Measurements from ENCODE around the gene ZFP36.

DNA sequence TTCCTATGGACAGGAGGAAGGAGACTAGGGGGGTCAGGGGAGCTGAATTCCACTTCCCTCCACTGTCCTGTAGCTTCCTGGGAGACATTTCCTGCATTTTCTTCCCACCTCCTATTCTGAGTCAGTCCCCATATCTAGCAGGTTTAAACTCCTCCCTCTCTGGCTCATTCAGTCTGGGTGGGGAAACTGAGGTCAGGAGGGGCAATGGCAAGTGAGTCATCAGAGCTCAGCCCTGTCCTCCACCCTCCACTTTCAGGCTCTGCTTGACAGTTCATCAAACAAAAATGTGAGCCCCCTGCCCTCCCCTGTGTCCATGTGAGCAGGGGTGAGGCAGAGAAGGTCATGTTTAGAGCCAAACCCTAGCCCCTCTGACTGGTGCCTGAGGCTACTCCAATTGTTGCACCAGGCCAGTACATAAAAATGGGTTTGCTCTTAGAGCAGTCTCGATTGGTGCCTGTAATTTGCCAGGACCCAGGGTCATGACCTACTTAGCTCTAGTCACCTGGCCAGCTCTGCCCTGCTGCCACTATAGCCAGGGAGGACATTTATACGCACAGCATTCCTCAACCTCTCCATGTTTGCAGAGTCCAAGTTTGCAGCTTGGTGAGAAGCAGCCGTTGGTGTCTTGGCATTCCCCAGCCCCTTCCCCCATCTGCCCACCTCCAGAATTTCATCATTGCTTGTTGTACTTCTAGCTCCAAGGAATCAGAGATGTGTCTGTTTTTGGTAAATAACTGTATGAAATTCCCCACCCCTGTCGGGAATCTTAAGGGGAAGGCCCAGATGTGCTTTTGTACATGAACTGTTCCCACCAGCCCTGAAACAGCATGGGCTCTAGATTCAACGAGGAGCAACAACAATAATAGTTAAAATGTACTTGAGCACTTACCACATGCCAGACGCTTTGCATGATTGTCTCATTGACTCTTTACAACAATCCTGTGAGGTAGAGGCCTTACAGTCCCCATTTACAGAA lies 43.7 kb upstream of the ZFP36 start:
- TF ChIP-seq, protein P1, sequence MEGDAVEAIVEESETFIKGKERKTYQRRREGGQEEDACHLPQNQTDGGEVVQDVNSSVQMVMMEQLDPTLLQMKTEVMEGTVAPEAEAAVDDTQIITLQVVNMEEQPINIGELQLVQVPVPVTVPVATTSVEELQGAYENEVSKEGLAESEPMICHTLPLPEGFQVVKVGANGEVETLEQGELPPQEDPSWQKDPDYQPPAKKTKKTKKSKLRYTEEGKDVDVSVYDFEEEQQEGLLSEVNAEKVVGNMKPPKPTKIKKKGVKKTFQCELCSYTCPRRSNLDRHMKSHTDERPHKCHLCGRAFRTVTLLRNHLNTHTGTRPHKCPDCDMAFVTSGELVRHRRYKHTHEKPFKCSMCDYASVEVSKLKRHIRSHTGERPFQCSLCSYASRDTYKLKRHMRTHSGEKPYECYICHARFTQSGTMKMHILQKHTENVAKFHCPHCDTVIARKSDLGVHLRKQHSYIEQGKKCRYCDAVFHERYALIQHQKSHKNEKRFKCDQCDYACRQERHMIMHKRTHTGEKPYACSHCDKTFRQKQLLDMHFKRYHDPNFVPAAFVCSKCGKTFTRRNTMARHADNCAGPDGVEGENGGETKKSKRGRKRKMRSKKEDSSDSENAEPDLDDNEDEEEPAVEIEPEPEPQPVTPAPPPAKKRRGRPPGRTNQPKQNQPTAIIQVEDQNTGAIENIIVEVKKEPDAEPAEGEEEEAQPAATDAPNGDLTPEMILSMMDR (IDR thresholded peaks at IDR 0.05) = no peak
- no peak for TF ChIP-seq POLR2A (IDR thresholded peaks at IDR 0.05)

Data from adrenal gland (tissue), 5 donors.